ENCODE results near the gene PARP12.

DNA sequence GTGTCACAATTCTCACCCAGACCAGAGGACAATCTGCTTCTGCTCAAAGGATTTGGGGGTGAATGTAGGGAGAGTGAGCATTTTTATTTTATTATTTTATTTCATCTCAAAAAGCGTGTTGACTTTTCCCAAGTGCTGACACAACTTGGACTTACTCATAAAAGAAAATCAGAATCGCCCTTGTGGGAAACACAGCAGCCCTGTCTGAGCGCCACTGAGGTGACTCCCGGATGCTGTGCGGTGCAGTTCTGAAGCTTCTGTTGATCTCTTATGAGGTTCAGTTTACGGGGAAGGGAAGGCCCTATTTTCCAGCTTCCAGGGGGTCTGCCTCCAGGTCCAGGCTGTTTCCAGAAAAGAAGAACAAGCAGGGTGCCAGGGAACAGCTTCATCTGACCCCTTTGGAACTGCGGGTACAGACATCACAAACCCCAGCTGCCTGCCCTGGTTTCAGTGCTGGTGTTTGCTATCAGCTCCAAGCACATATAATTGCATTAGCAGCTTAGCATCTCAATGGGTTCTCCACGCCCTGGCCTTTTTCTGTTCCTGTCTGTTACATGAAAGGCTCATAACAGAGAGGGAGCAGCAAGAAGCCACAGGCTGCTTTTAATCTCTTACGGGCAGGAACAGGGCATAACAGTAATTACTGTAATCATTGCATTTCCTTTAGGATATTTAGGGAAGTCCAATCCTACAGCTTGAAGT, 52.4 kb downstream of the PARP12 start:
- TF ChIP-seq CUX1 (CRISPR knock-in tag; IDR thresholded peaks at IDR 0.05) (no peak), U2AF1 (optimal IDR thresholded peaks at IDR 0.05; ENCODE audit: low read depth, low read length) (no peak), ZNF318 (IDR thresholded peaks at IDR 0.05; ENCODE audit: borderline replicate concordance in 1 of 2, low read depth in 1 of 2) (no peak), STAT5B (CRISPR knock-in tag; IDR thresholded peaks at IDR 0.05) (no peak), IFI16 (CRISPR knock-in tag; IDR thresholded peaks at IDR 0.05) (no peak), NBN (IDR thresholded peaks at IDR 0.05; ENCODE audit: low read depth) (no peak), ZNF24 (IDR thresholded peaks at IDR 0.05) (no peak), KAT7 (CRISPR knock-in tag; IDR thresholded peaks at IDR 0.05; ENCODE audit: borderline replicate concordance) (no peak)
- TF ChIP-seq, protein P1, sequence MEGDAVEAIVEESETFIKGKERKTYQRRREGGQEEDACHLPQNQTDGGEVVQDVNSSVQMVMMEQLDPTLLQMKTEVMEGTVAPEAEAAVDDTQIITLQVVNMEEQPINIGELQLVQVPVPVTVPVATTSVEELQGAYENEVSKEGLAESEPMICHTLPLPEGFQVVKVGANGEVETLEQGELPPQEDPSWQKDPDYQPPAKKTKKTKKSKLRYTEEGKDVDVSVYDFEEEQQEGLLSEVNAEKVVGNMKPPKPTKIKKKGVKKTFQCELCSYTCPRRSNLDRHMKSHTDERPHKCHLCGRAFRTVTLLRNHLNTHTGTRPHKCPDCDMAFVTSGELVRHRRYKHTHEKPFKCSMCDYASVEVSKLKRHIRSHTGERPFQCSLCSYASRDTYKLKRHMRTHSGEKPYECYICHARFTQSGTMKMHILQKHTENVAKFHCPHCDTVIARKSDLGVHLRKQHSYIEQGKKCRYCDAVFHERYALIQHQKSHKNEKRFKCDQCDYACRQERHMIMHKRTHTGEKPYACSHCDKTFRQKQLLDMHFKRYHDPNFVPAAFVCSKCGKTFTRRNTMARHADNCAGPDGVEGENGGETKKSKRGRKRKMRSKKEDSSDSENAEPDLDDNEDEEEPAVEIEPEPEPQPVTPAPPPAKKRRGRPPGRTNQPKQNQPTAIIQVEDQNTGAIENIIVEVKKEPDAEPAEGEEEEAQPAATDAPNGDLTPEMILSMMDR (IDR thresholded peaks at IDR 0.05 in 2 of 3, conservative IDR thresholded peaks at IDR 0.05 in 1 of 3; ENCODE audit: insufficient read depth in 2 of 3, low read depth in 1 of 3, low read length in 3 of 3), result no peak
- TF ChIP-seq, protein P2, sequence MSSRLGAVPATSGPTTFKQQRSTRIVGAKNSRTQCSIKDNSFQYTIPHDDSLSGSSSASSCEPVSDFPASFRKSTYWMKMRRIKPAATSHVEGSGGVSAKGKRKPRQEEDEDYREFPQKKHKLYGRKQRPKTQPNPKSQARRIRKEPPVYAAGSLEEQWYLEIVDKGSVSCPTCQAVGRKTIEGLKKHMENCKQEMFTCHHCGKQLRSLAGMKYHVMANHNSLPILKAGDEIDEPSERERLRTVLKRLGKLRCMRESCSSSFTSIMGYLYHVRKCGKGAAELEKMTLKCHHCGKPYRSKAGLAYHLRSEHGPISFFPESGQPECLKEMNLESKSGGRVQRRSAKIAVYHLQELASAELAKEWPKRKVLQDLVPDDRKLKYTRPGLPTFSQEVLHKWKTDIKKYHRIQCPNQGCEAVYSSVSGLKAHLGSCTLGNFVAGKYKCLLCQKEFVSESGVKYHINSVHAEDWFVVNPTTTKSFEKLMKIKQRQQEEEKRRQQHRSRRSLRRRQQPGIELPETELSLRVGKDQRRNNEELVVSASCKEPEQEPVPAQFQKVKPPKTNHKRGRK (tag; IDR thresholded peaks at IDR 0.05), result no peak

Measured in K562 (cell line).